ENCODE data around the gene OPA3.

The OPA3 gene

GRCh38 chr19:45560038-45560437 lies 24.6 kb downstream of the OPA3 start:
- no peak for DNase-seq

GRCh38 chr19:45558399-45558878 lies 26.2 kb downstream of the OPA3 start:
- peak; percentile 59 for DNase-seq

GRCh38 chr19:45556835-45557234 lies 27.8 kb downstream of the OPA3 start:
- DNase-seq = no peak

GRCh38 chr19:45554481-45554880 lies 30.1 kb downstream of the OPA3 start:
- DNase-seq = no peak

GRCh38 chr19:45553464-45553863 lies 31.1 kb downstream of the OPA3 start:
- DNase-seq = no peak

GRCh38 chr19:45547965-45548609 lies 36.5 kb downstream of the OPA3 start:
- DNase-seq = no peak

- DNase-seq = no peak
These were observed 37.3 kb downstream of the OPA3 start for GRCh38 chr19:45547211-45547770.

GRCh38 chr19:45542234-45542668 lies 42.4 kb downstream of the OPA3 start:
- DNase-seq = no peak

GRCh38 chr19:45539459-45539858 lies 45.1 kb downstream of the OPA3 start:
- DNase-seq = no peak

GRCh38 chr19:45531349-45531748 lies 53.3 kb downstream of the OPA3 start:
- no peak for DNase-seq

- no peak for DNase-seq
These were observed 55.2 kb downstream of the OPA3 start for GRCh38 chr19:45529420-45529785.

- peak; percentile 25 for DNase-seq
These were observed 55.7 kb downstream of the OPA3 start for GRCh38 chr19:45528744-45529419.

- no peak for DNase-seq
These were observed 56.4 kb downstream of the OPA3 start for GRCh38 chr19:45528149-45528743.

- no peak for DNase-seq
These were observed 56.9 kb downstream of the OPA3 start for GRCh38 chr19:45527731-45528130.

GRCh38 chr19:45526971-45527370 lies 57.6 kb downstream of the OPA3 start:
- DNase-seq = no peak

GRCh38 chr19:45526143-45526542 lies 58.5 kb downstream of the OPA3 start:
- peak; percentile 49 for DNase-seq

- peak; percentile 50 for DNase-seq
These were observed 60.0 kb downstream of the OPA3 start for GRCh38 chr19:45524575-45525129.

GRCh38 chr19:45523642-45524256 lies 60.9 kb downstream of the OPA3 start:
- DNase-seq = peak; percentile 90

GRCh38 chr19:45522010-45522941 lies 62.3 kb downstream of the OPA3 start:
- DNase-seq = no peak

- no peak for DNase-seq
These were observed 66.2 kb downstream of the OPA3 start for GRCh38 chr19:45518469-45518826.

- DNase-seq = no peak
These were observed 66.7 kb downstream of the OPA3 start for GRCh38 chr19:45517641-45518468.

Measured in midbrain (tissue), 1 donor.